Endodermal cell (in vitro differentiated cells): ENCODE measurements around the gene ELAVL2. TPM values are rescaled to one million over a fixed set of nuclear protein-coding genes. Genes with fewer than 3 reads are reported as not detected.
A peak's percentile ranks its signal among the peaks of the same experiment; 100 is the strongest.

Experiments
- DNase-seq: peaks from one replicate; pipeline ENCODE4 v3.0.0-alpha.2; 2017
- H3K27ac ChIP-seq: 2 replicates; pipeline ENCODE4 v1.5.1; 2013; ENCODE audit warnings: mild to moderate bottlenecking, low read depth, low read length, moderate library complexity
- H3K27me3 ChIP-seq: 2 replicates; pipeline ENCODE4 v1.6.1; 2013; ENCODE audit warnings: mild to moderate bottlenecking, low read length, moderate library complexity; ENCODE audit not compliant: insufficient read depth, control insufficient read depth, poor library complexity, severe bottlenecking
- H3K36me3 ChIP-seq: 2 replicates; pipeline ENCODE4 v1.7.0; 2013; ENCODE audit warnings: mild to moderate bottlenecking, low read length, moderate library complexity; ENCODE audit not compliant: control insufficient read depth, insufficient read depth
- H3K4me1 ChIP-seq: one replicate; pipeline ENCODE4 v1.7.0; 2013; ENCODE audit warnings: low read length; ENCODE audit not compliant: control insufficient read depth, insufficient read depth
- H3K4me3 ChIP-seq: 2 replicates; pipeline ENCODE4 v1.5.1; 2013; ENCODE audit warnings: mild to moderate bottlenecking, low read length, moderate library complexity
- H3K9ac ChIP-seq: 2 replicates; pipeline ENCODE4 v1.6.1; 2013; ENCODE audit warnings: mild to moderate bottlenecking, low read length, moderate library complexity; ENCODE audit not compliant: poor library complexity, severe bottlenecking; ENCODE audit errors: extremely low read depth
- H3K9me3 ChIP-seq: 2 replicates; pipeline ENCODE4 v1.6.1; 2013; ENCODE audit warnings: mild to moderate bottlenecking, low read length, moderate library complexity; ENCODE audit not compliant: control insufficient read depth
- H3K27ac Mint-ChIP-seq: 2 replicates; pipeline ENCODE4 v1.8.0; 2020; ENCODE audit warnings: mixed read lengths
- H3K27me3 Mint-ChIP-seq: 2 replicates; pipeline ENCODE4 v1.8.0; 2021; ENCODE audit warnings: mild to moderate bottlenecking, mixed read lengths; ENCODE audit not compliant: insufficient read depth
- H3K36me3 Mint-ChIP-seq: 2 replicates; pipeline ENCODE4 v1.8.0; 2020; ENCODE audit warnings: low read depth, mixed read lengths
- H3K4me1 Mint-ChIP-seq: 2 replicates; pipeline ENCODE4 v1.8.0; 2020; ENCODE audit warnings: mixed read lengths
- H3K4me3 Mint-ChIP-seq: 2 replicates; pipeline ENCODE4 v1.8.0; 2020; ENCODE audit warnings: mild to moderate bottlenecking, moderate library complexity, mixed read lengths
- H3K9me3 Mint-ChIP-seq: 2 replicates; pipeline ENCODE4 v1.8.0; 2020; ENCODE audit warnings: mild to moderate bottlenecking, mixed read lengths
- WGBS, 2 experiments: methylation state at CpG; one replicate each; pipeline versions ENCODE4 v1.1.5 to v1.1.7; 2013; ENCODE audit warnings: missing lambda C conversion rate in 2 of 2, mixed read lengths in 1 of 2; ENCODE audit not compliant: insufficient coverage in 1 of 2, insufficient read length in 1 of 2; 5-methylcytosine and 5-hydroxymethylcytosine counted together
- total RNA-seq, 2 donors: library from RNA; stranded (reverse); fragmentation: NEBNext Ultra II Directional in 1 of 2; extraction: Animal tissue kit (Norgen Biotek cat#: 25700) in 1 of 2; gene quantifications; 2 replicates in 1 of 2; 3 replicates in 1 of 2; pipeline ENCODE4 v1.2.1, GENCODE V29; 2021
- TF ChIP-seq, protein P1 (sequence below): fragments of 200-600 bp; sonication (generic); conservative IDR thresholded peaks from 2 replicates; pipeline ENCODE4 v1.5.0; 2021; ENCODE audit warnings: antibody characterized with exemption, mild to moderate bottlenecking

ELAVL2 gene
- total RNA-seq, 2 donors from 2014 or later, result 4.7 to 6.2 TPM

GRCh38 chr9:23752859-23753258 is 73.2 kb downstream of the ELAVL2 start:
- H3K27ac ChIP-seq, result no peak overlapping the region

DNA sequence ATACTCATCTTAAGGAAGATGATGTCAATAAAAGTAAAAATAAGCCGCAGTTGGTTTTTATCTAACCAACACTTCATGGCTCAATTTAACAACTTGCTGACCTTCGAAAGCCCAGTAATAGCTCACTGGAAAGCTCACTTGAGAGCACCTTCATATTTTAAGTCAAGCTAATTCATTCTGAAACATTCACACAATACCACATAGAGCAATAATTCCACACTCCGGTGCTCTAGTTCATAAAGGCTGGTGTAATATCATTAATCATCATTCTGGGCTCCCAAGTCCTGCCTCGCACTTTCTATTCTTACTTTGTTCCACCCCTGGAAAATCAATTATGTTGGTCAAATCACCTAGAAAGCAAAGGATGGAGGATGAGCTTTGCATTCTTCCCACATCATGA is 74.4 kb downstream of the ELAVL2 start:
- no peaks in the 10 kb centered on the region for H3K9me3 ChIP-seq
- H3K4me3 ChIP-seq, result no peak overlapping the region
- H3K36me3 ChIP-seq, result no peaks in the 10 kb centered on the region
- no peaks in the 10 kb centered on the region for H3K36me3 Mint-ChIP-seq
- TF ChIP-seq, protein P1, sequence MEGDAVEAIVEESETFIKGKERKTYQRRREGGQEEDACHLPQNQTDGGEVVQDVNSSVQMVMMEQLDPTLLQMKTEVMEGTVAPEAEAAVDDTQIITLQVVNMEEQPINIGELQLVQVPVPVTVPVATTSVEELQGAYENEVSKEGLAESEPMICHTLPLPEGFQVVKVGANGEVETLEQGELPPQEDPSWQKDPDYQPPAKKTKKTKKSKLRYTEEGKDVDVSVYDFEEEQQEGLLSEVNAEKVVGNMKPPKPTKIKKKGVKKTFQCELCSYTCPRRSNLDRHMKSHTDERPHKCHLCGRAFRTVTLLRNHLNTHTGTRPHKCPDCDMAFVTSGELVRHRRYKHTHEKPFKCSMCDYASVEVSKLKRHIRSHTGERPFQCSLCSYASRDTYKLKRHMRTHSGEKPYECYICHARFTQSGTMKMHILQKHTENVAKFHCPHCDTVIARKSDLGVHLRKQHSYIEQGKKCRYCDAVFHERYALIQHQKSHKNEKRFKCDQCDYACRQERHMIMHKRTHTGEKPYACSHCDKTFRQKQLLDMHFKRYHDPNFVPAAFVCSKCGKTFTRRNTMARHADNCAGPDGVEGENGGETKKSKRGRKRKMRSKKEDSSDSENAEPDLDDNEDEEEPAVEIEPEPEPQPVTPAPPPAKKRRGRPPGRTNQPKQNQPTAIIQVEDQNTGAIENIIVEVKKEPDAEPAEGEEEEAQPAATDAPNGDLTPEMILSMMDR, result no peak
- H3K27me3 Mint-ChIP-seq, result no peaks in the 10 kb centered on the region
- no peaks in the 10 kb centered on the region for H3K27me3 ChIP-seq
- H3K4me1 Mint-ChIP-seq, result peaks cover 45% of the 10 kb centered on the region
- peaks cover 13% of the 10 kb centered on the region for H3K4me1 ChIP-seq
- H3K9me3 Mint-ChIP-seq, result no peaks in the 10 kb centered on the region
- H3K27ac Mint-ChIP-seq, result no peak overlapping the region
- WGBS, 2 experiments, result 94 to 100% methylated on average over 3 to 4 of the region's 4 CpGs
- no peak overlapping the region for H3K27ac ChIP-seq
- H3K9ac ChIP-seq, result no peak overlapping the region
- no peak for DNase-seq
- H3K4me3 Mint-ChIP-seq, result no peak overlapping the region

More at GRCh38 chr9:23752859-23753258, 73.2 kb downstream of the ELAVL2 start:
- no peak for DNase-seq
- Mint-ChIP-seq H3K4me1 (peaks cover 35% of the 10 kb centered on the region), H3K36me3 (no peaks in the 10 kb centered on the region), H3K4me3 (no peak overlapping the region), H3K27ac (no peak overlapping the region), H3K9me3 (no peaks in the 10 kb centered on the region), H3K27me3 (peaks cover 4% of the 10 kb centered on the region)
- no peaks in the 10 kb centered on the region for H3K9me3 ChIP-seq
- H3K4me3 ChIP-seq, result no peak overlapping the region
- TF ChIP-seq, protein P1, result no peak
- 90 to 95% methylated on average over 2 to 4 of the region's 4 CpGs for WGBS, 2 experiments
- H3K27me3 ChIP-seq, result no peaks in the 10 kb centered on the region
- H3K9ac ChIP-seq, result no peak overlapping the region
- H3K36me3 ChIP-seq, result no peaks in the 10 kb centered on the region
- H3K4me1 ChIP-seq, result peaks cover 7% of the 10 kb centered on the region

- TF ChIP-seq, protein P1, result no peak
- Mint-ChIP-seq H3K4me1 (peaks cover 50% of the 10 kb centered on the region), H3K4me3 (no peak overlapping the region), H3K36me3 (no peaks in the 10 kb centered on the region), H3K27me3 (no peaks in the 10 kb centered on the region), H3K27ac (no peak overlapping the region), H3K9me3 (no peaks in the 10 kb centered on the region)
- no peak for DNase-seq
- Histone ChIP-seq H3K4me1 (peaks cover 16% of the 10 kb centered on the region), H3K4me3 (peak overlapping the region; percentile 24), H3K36me3 (no peaks in the 10 kb centered on the region), H3K9me3 (no peaks in the 10 kb centered on the region), H3K27me3 (no peaks in the 10 kb centered on the region), H3K27ac (no peak overlapping the region), H3K9ac (no peak overlapping the region)
- 90 to 100% methylated on average over 2 of the region's 3 CpGs for WGBS, 2 experiments
These were observed 75.2 kb downstream of the ELAVL2 start for GRCh38 chr9:23750808-23751207.
